GOT3 (cell line): ENCODE data around the gene NCAPD3.
"Not testable (repeated sequence)": the region's sequence is repeated elsewhere in the genome, so short reads cannot be mapped to it uniquely, and the experiment has no call there.

ENCODE experiments used
- DNase-seq: peaks from one replicate; lab custom pipeline; 2025; ENCODE audit warnings: mixed read lengths; lab: John Stamatoyannopoulos, UW

The NCAPD3 gene

GRCh38 chr11:134224710-134225664 is 1.2 kb upstream of the NCAPD3 start:
- no peak for DNase-seq

- no peak for DNase-seq
Observed at GRCh38 chr11:134223121-134223520, 646 bp downstream of the NCAPD3 start.

GRCh38 chr11:134216816-134217215 is 7.0 kb downstream of the NCAPD3 start:
- no peak for DNase-seq

GRCh38 chr11:134215836-134216235 is 7.9 kb downstream of the NCAPD3 start:
- no peak for DNase-seq

- DNase-seq = no peak
Observed at GRCh38 chr11:134207538-134208239, 16.1 kb downstream of the NCAPD3 start.

GRCh38 chr11:134206185-134206584 is 17.6 kb downstream of the NCAPD3 start:
- no peak for DNase-seq

- DNase-seq = no peak
Observed at GRCh38 chr11:134205729-134206128, 18.0 kb downstream of the NCAPD3 start.

GRCh38 chr11:134202661-134203060 is 21.1 kb downstream of the NCAPD3 start:
- DNase-seq = no peak

GRCh38 chr11:134200688-134201087 is 23.1 kb downstream of the NCAPD3 start:
- no peak for DNase-seq

- no peak for DNase-seq
Observed at GRCh38 chr11:134199531-134199930, 24.2 kb downstream of the NCAPD3 start.

GRCh38 chr11:134196756-134197155 is 27.0 kb downstream of the NCAPD3 start:
- DNase-seq = no peak

- DNase-seq = not testable (repeated sequence)
Observed at GRCh38 chr11:134188092-134188491, 35.7 kb downstream of the NCAPD3 start.

- no peak for DNase-seq
Observed at GRCh38 chr11:134181707-134182106, 42.1 kb downstream of the NCAPD3 start.

- DNase-seq = no peak
Observed at GRCh38 chr11:134178032-134178674, 45.6 kb downstream of the NCAPD3 start.

- no peak for DNase-seq
Observed at GRCh38 chr11:134176284-134176683, 47.5 kb downstream of the NCAPD3 start.

GRCh38 chr11:134173296-134173695 is 50.5 kb downstream of the NCAPD3 start:
- no peak for DNase-seq

- DNase-seq = no peak
Observed at GRCh38 chr11:134171951-134172350, 51.8 kb downstream of the NCAPD3 start.

GRCh38 chr11:134170919-134171281 is 52.9 kb downstream of the NCAPD3 start:
- DNase-seq = no peak

- DNase-seq = no peak
Observed at GRCh38 chr11:134170177-134170918, 53.4 kb downstream of the NCAPD3 start.

GRCh38 chr11:134164490-134165370 is 59.0 kb downstream of the NCAPD3 start:
- DNase-seq = no peak

GRCh38 chr11:134159652-134160051 is 64.1 kb downstream of the NCAPD3 start:
- DNase-seq = no peak
